Measurements from ENCODE around the gene BOC. TPM values are rescaled to one million over a fixed set of nuclear protein-coding genes. Genes with fewer than 3 reads are reported as not detected.

Gene BOC
- total RNA-seq, 1 experiment from 2014 or later: 3.5 TPM

DNA sequence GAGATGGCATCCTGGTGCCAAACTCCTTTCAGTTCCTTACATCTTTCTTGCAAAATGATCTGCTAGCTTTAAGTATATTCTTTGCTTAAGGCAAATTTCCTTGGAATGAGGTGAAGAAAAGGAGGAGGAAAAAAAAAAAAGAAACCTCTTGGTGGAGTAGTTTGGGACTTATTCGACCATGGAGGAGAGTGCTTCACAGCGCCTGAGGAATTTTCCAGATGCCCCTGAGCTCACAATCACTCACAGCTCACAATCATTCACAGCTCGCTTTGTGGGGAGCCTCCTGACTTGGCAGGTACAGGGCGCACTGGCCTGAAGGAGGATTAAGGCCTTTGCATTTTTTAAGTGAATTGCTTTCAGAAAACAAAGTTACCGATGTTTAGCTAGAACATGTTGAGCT, 53.9 kb downstream of the BOC start:
- peaks cover 13% of the 10 kb centered on the region for H3K4me1 ChIP-seq (ENCODE audit: insufficient read depth, low read length)
- no peak overlapping the region for H2BK20ac ChIP-seq (ENCODE audit: low read depth, low read length, poor library complexity, severe bottlenecking)
- H2BK5ac ChIP-seq (ENCODE audit: insufficient read length, low read length): no peak overlapping the region
- no peak overlapping the region for H2BK120ac ChIP-seq (ENCODE audit: low read depth, low read length, poor library complexity, severe bottlenecking)
- H2BK12ac ChIP-seq (ENCODE audit: insufficient read length, low read depth, low read length): no peak overlapping the region
- no peaks in the 10 kb centered on the region for H3K27me3 ChIP-seq (ENCODE audit: insufficient read depth, low read length)
- no peak overlapping the region for H3K4ac ChIP-seq (ENCODE audit: low read depth, low read length)
- no peak overlapping the region for H4K8ac ChIP-seq (replicated peaks; ENCODE audit: insufficient read length, low read depth, low read length)
- no peak overlapping the region for H2BK15ac ChIP-seq (ENCODE audit: low read depth, low read length)
- no peaks in the 10 kb centered on the region for H3K79me2 ChIP-seq (ENCODE audit: insufficient read depth, low read length)
- no peak overlapping the region for H3K18ac ChIP-seq (ENCODE audit: insufficient read length, low read depth, low read length)
- no peak overlapping the region for H3K14ac ChIP-seq (ENCODE audit: insufficient read depth, low read length)
- H3K79me1 ChIP-seq (ENCODE audit: insufficient read depth, low read depth, low read length, poor library complexity, severe bottlenecking): no peaks in the 10 kb centered on the region
- DNase-seq: no peak
- H3K9me3 ChIP-seq (ENCODE audit: control insufficient read depth, low read depth, low read length): no peaks in the 10 kb centered on the region
- no peak overlapping the region for H3K27ac ChIP-seq (ENCODE audit: insufficient read length, low read depth, low read length)
- Mint-ChIP-seq H3K4me3 (peak overlapping the region; percentile 24 to 28; a peak in 3 of 5 replicates), H3K27me3 (ENCODE audit: low read depth) (no peaks in the 10 kb centered on the region), H3K36me3 (ENCODE audit: insufficient read depth in 1 of 3, low read depth in 3 of 3) (peaks cover 0 to 26% (median 10%) of the 10 kb centered on the region in 3 experiments; a peak in 5 of 7 replicates), H3K4me1 (peaks cover 68 to 78% of the 10 kb centered on the region in 2 experiments), H3K9me3 (no peaks in the 10 kb centered on the region), H3K27ac (peak overlapping the region; percentile 63 to 97 (median 97))
- H3K23ac ChIP-seq (ENCODE audit: insufficient read length, low read depth, low read length): no peak overlapping the region
- no peak overlapping the region for H3K4me2 ChIP-seq (ENCODE audit: insufficient read depth, insufficient read length, low read length)
- no peak overlapping the region for H2AFZ ChIP-seq (ENCODE audit: low read length)
- no peak overlapping the region for H3T11ph ChIP-seq (ENCODE audit: low read length)
- TF ChIP-seq, protein P1, sequence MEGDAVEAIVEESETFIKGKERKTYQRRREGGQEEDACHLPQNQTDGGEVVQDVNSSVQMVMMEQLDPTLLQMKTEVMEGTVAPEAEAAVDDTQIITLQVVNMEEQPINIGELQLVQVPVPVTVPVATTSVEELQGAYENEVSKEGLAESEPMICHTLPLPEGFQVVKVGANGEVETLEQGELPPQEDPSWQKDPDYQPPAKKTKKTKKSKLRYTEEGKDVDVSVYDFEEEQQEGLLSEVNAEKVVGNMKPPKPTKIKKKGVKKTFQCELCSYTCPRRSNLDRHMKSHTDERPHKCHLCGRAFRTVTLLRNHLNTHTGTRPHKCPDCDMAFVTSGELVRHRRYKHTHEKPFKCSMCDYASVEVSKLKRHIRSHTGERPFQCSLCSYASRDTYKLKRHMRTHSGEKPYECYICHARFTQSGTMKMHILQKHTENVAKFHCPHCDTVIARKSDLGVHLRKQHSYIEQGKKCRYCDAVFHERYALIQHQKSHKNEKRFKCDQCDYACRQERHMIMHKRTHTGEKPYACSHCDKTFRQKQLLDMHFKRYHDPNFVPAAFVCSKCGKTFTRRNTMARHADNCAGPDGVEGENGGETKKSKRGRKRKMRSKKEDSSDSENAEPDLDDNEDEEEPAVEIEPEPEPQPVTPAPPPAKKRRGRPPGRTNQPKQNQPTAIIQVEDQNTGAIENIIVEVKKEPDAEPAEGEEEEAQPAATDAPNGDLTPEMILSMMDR (conservative IDR thresholded peaks at IDR 0.05): no peak
- no peak overlapping the region for H3K56ac ChIP-seq (ENCODE audit: insufficient read length, low read depth, low read length)
- H4K20me1 ChIP-seq (ENCODE audit: control insufficient read depth, insufficient read depth, insufficient read length): no peaks in the 10 kb centered on the region
- no peak overlapping the region for H3K9ac ChIP-seq (ENCODE audit: extremely low read depth, insufficient read length, low read length)
- no peaks in the 10 kb centered on the region for H3K23me2 ChIP-seq (ENCODE audit: insufficient read length, low read depth, low read length, poor library complexity, severe bottlenecking)
- WGBS (ENCODE audit: extremely low coverage, insufficient read length, low lambda C conversion rate): no CpG with 5 or more reads among the region's 5 CpGs
- H2AK5ac ChIP-seq (ENCODE audit: insufficient read length, low read length): no peak overlapping the region
- no peak overlapping the region for H4K5ac ChIP-seq (ENCODE audit: insufficient read length, low read depth, low read length)
- H4K91ac ChIP-seq (ENCODE audit: insufficient read length, low read depth, low read length): no peak overlapping the region
